IPS-20b (cell line): ENCODE data around the gene DRAP1.
A peak's percentile ranks its signal among the peaks of the same experiment; 100 is the strongest.

ENCODE experiments used
- H3K27ac ChIP-seq: one replicate; pipeline ENCODE4 v1.5.1; 2013; ENCODE audit warnings: low read length
- H3K27me3 ChIP-seq: 2 replicates; pipeline ENCODE4 v1.6.1; 2013; ENCODE audit warnings: mild to moderate bottlenecking, low read length, inconsistent platforms; ENCODE audit not compliant: insufficient read depth
- H3K36me3 ChIP-seq: 2 replicates; pipeline ENCODE4 v1.6.1; 2013; ENCODE audit warnings: low read depth, mild to moderate bottlenecking, inconsistent platforms, low read length, moderate library complexity; ENCODE audit not compliant: insufficient read depth
- H3K4me1 ChIP-seq: 2 replicates; pipeline ENCODE4 v1.6.1; 2013; ENCODE audit warnings: mild to moderate bottlenecking, control low read depth, inconsistent platforms, low read length, moderate library complexity; ENCODE audit not compliant: insufficient read depth
- H3K4me3 ChIP-seq: 2 replicates; pipeline ENCODE4 v1.5.1; 2013; ENCODE audit warnings: mild to moderate bottlenecking, low read length, inconsistent platforms
- H3K9ac ChIP-seq: 2 replicates; pipeline ENCODE4 v1.6.1; 2013; ENCODE audit warnings: low read depth, mild to moderate bottlenecking, inconsistent platforms, low read length, moderate library complexity
- H3K9me3 ChIP-seq: 2 replicates; pipeline ENCODE4 v1.6.1; 2013; ENCODE audit warnings: mild to moderate bottlenecking, low read depth, low read length, inconsistent platforms; ENCODE audit not compliant: insufficient read depth

Gene DRAP1

GRCh38 chr11:65899356-65900124 lies 19.7 kb upstream of the DRAP1 start:
- Histone ChIP-seq H3K4me3 (peak overlapping the region; percentile 65), H3K36me3 (no peaks in the 10 kb centered on the region), H3K4me1 (no peaks in the 10 kb centered on the region; the same call in 1 of the 2 replicates), H3K9me3 (no peaks in the 10 kb centered on the region), H3K27me3 (peaks cover 74% of the 10 kb centered on the region), H3K27ac (no peak overlapping the region), H3K9ac (peak overlapping the region; percentile 53)

GRCh38 chr11:65900125-65900898 lies 18.9 kb upstream of the DRAP1 start, which contains the start of gene FOSL1:
Gene FOSL1 (minus strand): TSS chr11:65900388. CDS start chr11:65900339, 49 bp downstream.
- Histone ChIP-seq H3K27ac (no peak within 1 kb of the TSS), H3K27me3 (peaks cover 74% of the 10 kb centered on the region), H3K36me3 (no peaks in the 10 kb centered on the region), H3K9me3 (no peaks in the 10 kb centered on the region), H3K4me1 (no peaks in the 10 kb centered on the region; the same call in 1 of the 2 replicates), H3K9ac (peak within 1 kb of the TSS; percentile 53), H3K4me3 (peak within 1 kb of the TSS; percentile 65)

- no peaks in the 10 kb centered on the region; the same call in 1 of the 2 replicates for H3K4me1 ChIP-seq
- H3K9me3 ChIP-seq = no peaks in the 10 kb centered on the region
- H3K9ac ChIP-seq = no peak overlapping the region
- peaks cover 74% of the 10 kb centered on the region for H3K27me3 ChIP-seq
- peak overlapping the region; percentile 65; the same call in 1 of the 2 replicates for H3K4me3 ChIP-seq
- H3K36me3 ChIP-seq = no peaks in the 10 kb centered on the region
- no peak overlapping the region for H3K27ac ChIP-seq
These were observed 18.4 kb upstream of the DRAP1 start for GRCh38 chr11:65900899-65901180.

- Histone ChIP-seq H3K27ac (no peak overlapping the region), H3K27me3 (peaks cover 72% of the 10 kb centered on the region)
These were observed 16.2 kb upstream of the DRAP1 start for GRCh38 chr11:65903068-65903481.

GRCh38 chr11:65903715-65904114 lies 15.5 kb upstream of the DRAP1 start:
- no peak overlapping the region for H3K9ac ChIP-seq
- no peaks in the 10 kb centered on the region for H3K36me3 ChIP-seq
- no peaks in the 10 kb centered on the region; the same call in 1 of the 2 replicates for H3K4me1 ChIP-seq
- H3K27me3 ChIP-seq = peaks cover 67% of the 10 kb centered on the region
- no peaks in the 10 kb centered on the region for H3K9me3 ChIP-seq
- H3K27ac ChIP-seq = no peak overlapping the region
- no peak overlapping the region for H3K4me3 ChIP-seq

More at GRCh38 chr11:65903068-65903481, 16.2 kb upstream of the DRAP1 start:
- no peaks in the 10 kb centered on the region for H3K9me3 ChIP-seq
- H3K9ac ChIP-seq = no peak overlapping the region
- no peak overlapping the region for H3K4me3 ChIP-seq
- H3K36me3 ChIP-seq = no peaks in the 10 kb centered on the region
- no peaks in the 10 kb centered on the region; the same call in 1 of the 2 replicates for H3K4me1 ChIP-seq

GRCh38 chr11:65906602-65907001 lies 12.6 kb upstream of the DRAP1 start:
- Histone ChIP-seq H3K9ac (no peak overlapping the region), H3K4me3 (no peak overlapping the region), H3K27me3 (peaks cover 46% of the 10 kb centered on the region), H3K27ac (no peak overlapping the region), H3K36me3 (no peaks in the 10 kb centered on the region), H3K9me3 (no peaks in the 10 kb centered on the region), H3K4me1 (no peaks in the 10 kb centered on the region; the same call in 1 of the 2 replicates)

GRCh38 chr11:65907878-65908277 lies 11.3 kb upstream of the DRAP1 start:
- Histone ChIP-seq H3K27me3 (peaks cover 38% of the 10 kb centered on the region), H3K36me3 (no peaks in the 10 kb centered on the region), H3K4me1 (peaks cover 3% of the 10 kb centered on the region; the same call in 1 of the 2 replicates), H3K9me3 (no peaks in the 10 kb centered on the region), H3K4me3 (no peak overlapping the region), H3K27ac (no peak overlapping the region), H3K9ac (no peak overlapping the region)

GRCh38 chr11:65911682-65912568 lies 7.3 kb upstream of the DRAP1 start:
- H3K9ac ChIP-seq = peak overlapping the region; percentile 38; the same call in 1 of the 2 replicates
- H3K27me3 ChIP-seq = peaks cover 20% of the 10 kb centered on the region
- H3K36me3 ChIP-seq = no peaks in the 10 kb centered on the region
- H3K27ac ChIP-seq = no peak overlapping the region
- no peaks in the 10 kb centered on the region for H3K9me3 ChIP-seq
- H3K4me1 ChIP-seq = peaks cover 9% of the 10 kb centered on the region; the same call in 1 of the 2 replicates
- H3K4me3 ChIP-seq = no peak overlapping the region

- peaks cover 9% of the 10 kb centered on the region; the same call in 1 of the 2 replicates for H3K4me1 ChIP-seq
- no peak overlapping the region for H3K27ac ChIP-seq
- H3K36me3 ChIP-seq = no peaks in the 10 kb centered on the region
- H3K27me3 ChIP-seq = peaks cover 16% of the 10 kb centered on the region; the same call in 1 of the 2 replicates
- no peak overlapping the region for H3K4me3 ChIP-seq
- no peak overlapping the region for H3K9ac ChIP-seq
- no peaks in the 10 kb centered on the region for H3K9me3 ChIP-seq
These were observed 6.4 kb upstream of the DRAP1 start for GRCh38 chr11:65912845-65913244.

GRCh38 chr11:65915101-65915820 lies 4.0 kb upstream of the DRAP1 start:
- H3K9ac ChIP-seq = no peak overlapping the region
- no peak overlapping the region for H3K4me3 ChIP-seq
- H3K27ac ChIP-seq = no peak overlapping the region
- H3K36me3 ChIP-seq = no peaks in the 10 kb centered on the region
- H3K27me3 ChIP-seq = peaks cover 5% of the 10 kb centered on the region; the same call in 1 of the 2 replicates
- no peaks in the 10 kb centered on the region for H3K9me3 ChIP-seq
- H3K4me1 ChIP-seq = peaks cover 9% of the 10 kb centered on the region; the same call in 1 of the 2 replicates
